DOHH2 (cell line): ENCODE results near the gene PPIA.

Source experiments
- EZH2phosphoT487 ChIP-seq: fragments of 200-600 bp; sonication (generic); IDR thresholded peaks from 2 replicates; pipeline ENCODE4 v1.6.1; 2017; ENCODE audit warnings: borderline replicate concordance, mild to moderate bottlenecking, antibody characterized with exemption, low read length, moderate library complexity, mixed read lengths
- TF ChIP-seq, protein P1 (sequence below): fragments of 200-600 bp; sonication (generic); IDR thresholded peaks from one replicate; pipeline ENCODE4 v1.5.1; 2014; ENCODE audit warnings: antibody characterized with exemption, mild to moderate bottlenecking, low read depth, low read length; ENCODE audit not compliant: poor library complexity, severe bottlenecking

DNA sequence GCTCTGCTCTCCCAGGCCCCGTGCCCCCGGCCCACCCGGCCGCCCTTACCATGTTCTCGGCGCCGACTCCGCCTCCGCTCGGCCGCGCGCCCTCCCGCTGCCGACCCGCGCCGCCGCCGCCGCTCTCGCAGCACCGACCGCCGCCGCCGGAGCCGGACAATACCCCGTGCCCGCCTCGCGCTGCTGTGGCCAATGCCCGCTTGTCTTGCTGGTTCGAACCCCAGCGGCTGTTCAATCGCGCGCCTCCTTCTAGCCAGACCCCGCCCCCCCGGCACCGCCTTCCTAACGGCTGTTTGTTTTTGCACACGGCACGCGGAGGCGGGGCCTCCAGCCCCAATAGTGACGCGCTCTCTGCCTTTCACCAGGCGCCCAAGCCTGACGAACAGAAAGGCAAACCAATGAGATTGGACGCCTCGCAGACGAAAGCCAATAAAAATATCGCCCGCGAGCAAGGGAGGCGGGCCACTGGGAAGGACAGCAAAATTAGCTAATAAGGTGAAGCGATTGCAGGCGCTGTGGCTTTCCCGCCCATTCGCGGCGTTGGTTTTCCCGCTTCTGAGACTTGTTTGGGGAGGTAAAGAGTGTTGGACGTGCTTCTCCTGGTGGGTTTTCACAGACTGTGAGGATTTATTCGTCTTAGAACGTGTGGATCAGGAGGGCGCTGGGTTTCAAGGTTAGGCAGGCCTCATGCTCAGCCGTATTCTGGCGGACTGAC is 51.6 kb downstream of the PPIA start, which contains the start of gene H2AZ2:
- TF ChIP-seq, protein P1, sequence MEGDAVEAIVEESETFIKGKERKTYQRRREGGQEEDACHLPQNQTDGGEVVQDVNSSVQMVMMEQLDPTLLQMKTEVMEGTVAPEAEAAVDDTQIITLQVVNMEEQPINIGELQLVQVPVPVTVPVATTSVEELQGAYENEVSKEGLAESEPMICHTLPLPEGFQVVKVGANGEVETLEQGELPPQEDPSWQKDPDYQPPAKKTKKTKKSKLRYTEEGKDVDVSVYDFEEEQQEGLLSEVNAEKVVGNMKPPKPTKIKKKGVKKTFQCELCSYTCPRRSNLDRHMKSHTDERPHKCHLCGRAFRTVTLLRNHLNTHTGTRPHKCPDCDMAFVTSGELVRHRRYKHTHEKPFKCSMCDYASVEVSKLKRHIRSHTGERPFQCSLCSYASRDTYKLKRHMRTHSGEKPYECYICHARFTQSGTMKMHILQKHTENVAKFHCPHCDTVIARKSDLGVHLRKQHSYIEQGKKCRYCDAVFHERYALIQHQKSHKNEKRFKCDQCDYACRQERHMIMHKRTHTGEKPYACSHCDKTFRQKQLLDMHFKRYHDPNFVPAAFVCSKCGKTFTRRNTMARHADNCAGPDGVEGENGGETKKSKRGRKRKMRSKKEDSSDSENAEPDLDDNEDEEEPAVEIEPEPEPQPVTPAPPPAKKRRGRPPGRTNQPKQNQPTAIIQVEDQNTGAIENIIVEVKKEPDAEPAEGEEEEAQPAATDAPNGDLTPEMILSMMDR, result no peak
- TF ChIP-seq EZH2phosphoT487, result no peak
